ENCODE data around the gene CHST15. TPM values are rescaled to one million over a fixed set of nuclear protein-coding genes. Genes with fewer than 3 reads are reported as not detected.

Gene CHST15
- total RNA-seq, 1 experiment from 2014 or later: 17.1 TPM

- Histone ChIP-seq H3K27ac (ENCODE audit: low read length) (no peak overlapping the region), H3K27me3 (ENCODE audit: low read length) (no peaks in the 10 kb centered on the region), H3K4me3 (ENCODE audit: low read length) (no peak overlapping the region), H3K36me3 (ENCODE audit: low read depth, low read length) (no peaks in the 10 kb centered on the region), H2AFZ (ENCODE audit: low read length) (no peak overlapping the region), H4K20me1 (ENCODE audit: low read length) (peaks cover 30% of the 10 kb centered on the region), H3K9ac (ENCODE audit: low read length) (no peak overlapping the region), H3K9me2 (replicated peaks; ENCODE audit: low read length) (no peaks in the 10 kb centered on the region), H3K9me3 (ENCODE audit: low read length) (no peaks in the 10 kb centered on the region), H3K4me2 (ENCODE audit: low read length) (no peak overlapping the region), H3F3A (ENCODE audit: low read length, unreplicated experiment) (no peaks in the 10 kb centered on the region), H3K4me1 (ENCODE audit: insufficient read depth, low read length) (peaks cover 18% of the 10 kb centered on the region), H3K79me2 (ENCODE audit: low read length) (peaks cover 86% of the 10 kb centered on the region)
- no peak for DNase-seq
- CTCF ChIA-PET: no interaction called here
- BruUV-seq (replicated peaks): no TSS peak
- TF ChIP-seq EZH2 (IDR thresholded peaks at IDR 0.05; ENCODE audit: low read length, unreplicated experiment): no peak
- no peak for TF ChIP-seq CTCF (conservative IDR thresholded peaks at IDR 0.05; ENCODE audit: low read depth, low read length)
- TF ChIP-seq EZH2phosphoT487 (IDR thresholded peaks at IDR 0.05; ENCODE audit: borderline replicate concordance, low read length): no peak
- POLR2A ChIA-PET (ENCODE audit: unreplicated experiment): no interaction called here
- intact Hi-C loops (cut with micrococcal nuclease): no loop called here
- ATAC-seq: no peak
These were observed 6.4 kb downstream of the CHST15 start for GRCh38 chr10:124086787-124087671.

- POLR2A ChIA-PET (ENCODE audit: unreplicated experiment): no interaction called here
- Histone ChIP-seq H3K79me2 (ENCODE audit: low read length) (peaks cover 86% of the 10 kb centered on the region), H4K20me1 (ENCODE audit: low read length) (peaks cover 23% of the 10 kb centered on the region), H3K27me3 (ENCODE audit: low read length) (no peaks in the 10 kb centered on the region), H3K9me2 (replicated peaks; ENCODE audit: low read length) (no peaks in the 10 kb centered on the region), H2AFZ (ENCODE audit: low read length) (no peak overlapping the region), H3K9ac (ENCODE audit: low read length) (no peak overlapping the region), H3K4me1 (ENCODE audit: insufficient read depth, low read length) (peaks cover 15% of the 10 kb centered on the region), H3K4me2 (ENCODE audit: low read length) (no peak overlapping the region), H3K27ac (ENCODE audit: low read length) (no peak overlapping the region), H3F3A (ENCODE audit: low read length, unreplicated experiment) (no peaks in the 10 kb centered on the region), H3K9me3 (ENCODE audit: low read length) (no peaks in the 10 kb centered on the region), H3K4me3 (ENCODE audit: low read length) (no peak overlapping the region), H3K36me3 (ENCODE audit: low read depth, low read length) (no peaks in the 10 kb centered on the region)
- DNase-seq: no peak
- intact Hi-C loops (cut with micrococcal nuclease): no loop called here
- BruUV-seq (replicated peaks): no TSS peak
- TF ChIP-seq EZH2phosphoT487 (IDR thresholded peaks at IDR 0.05; ENCODE audit: borderline replicate concordance, low read length): no peak
- TF ChIP-seq CTCF (conservative IDR thresholded peaks at IDR 0.05; ENCODE audit: low read depth, low read length): no peak
- TF ChIP-seq EZH2 (IDR thresholded peaks at IDR 0.05; ENCODE audit: low read length, unreplicated experiment): no peak
- no peak for ATAC-seq
- CTCF ChIA-PET: no interaction called here
These were observed 7.2 kb downstream of the CHST15 start for GRCh38 chr10:124086097-124086710.

GRCh38 chr10:124085680-124086079 lies 7.7 kb downstream of the CHST15 start:
- Histone ChIP-seq H3K9me2 (replicated peaks; ENCODE audit: low read length) (no peaks in the 10 kb centered on the region), H3K27ac (ENCODE audit: low read length) (no peak overlapping the region), H3K9ac (ENCODE audit: low read length) (no peak overlapping the region), H2AFZ (ENCODE audit: low read length) (no peak overlapping the region), H3K9me3 (ENCODE audit: low read length) (no peaks in the 10 kb centered on the region), H3K36me3 (ENCODE audit: low read depth, low read length) (no peaks in the 10 kb centered on the region), H3K79me2 (ENCODE audit: low read length) (peaks cover 86% of the 10 kb centered on the region), H3K4me3 (ENCODE audit: low read length) (no peak overlapping the region), H3K4me2 (ENCODE audit: low read length) (no peak overlapping the region), H3K27me3 (ENCODE audit: low read length) (no peaks in the 10 kb centered on the region), H3K4me1 (ENCODE audit: insufficient read depth, low read length) (peaks cover 9% of the 10 kb centered on the region), H3F3A (ENCODE audit: low read length, unreplicated experiment) (no peaks in the 10 kb centered on the region), H4K20me1 (ENCODE audit: low read length) (peaks cover 19% of the 10 kb centered on the region)
- DNase-seq: no peak
- ChIA-PET POLR2A (ENCODE audit: unreplicated experiment) (interaction anchor here (0.5 kb wide), 1 partner anchor 22 kb away, joined by 6 read pairs; no protein-coding TSS in a partner anchor), CTCF (no interaction called here)
- intact Hi-C loops (cut with micrococcal nuclease): no loop called here
- no TSS peak for BruUV-seq (replicated peaks)
- ATAC-seq: no peak
- TF ChIP-seq EZH2 (IDR thresholded peaks at IDR 0.05; ENCODE audit: low read length, unreplicated experiment) (no peak), CTCF (conservative IDR thresholded peaks at IDR 0.05; ENCODE audit: low read depth, low read length) (no peak), EZH2phosphoT487 (IDR thresholded peaks at IDR 0.05; ENCODE audit: borderline replicate concordance, low read length) (no peak)

Data from PC-3 (cell line).